ENCODE results near the gene GRB10. TPM values are rescaled to one million over a fixed set of nuclear protein-coding genes. Genes with fewer than 3 reads are reported as not detected.

The GRB10 gene
- polyA plus RNA-seq, 3 donors = 1.3 to 3.1 (median 1.5) TPM

DNA sequence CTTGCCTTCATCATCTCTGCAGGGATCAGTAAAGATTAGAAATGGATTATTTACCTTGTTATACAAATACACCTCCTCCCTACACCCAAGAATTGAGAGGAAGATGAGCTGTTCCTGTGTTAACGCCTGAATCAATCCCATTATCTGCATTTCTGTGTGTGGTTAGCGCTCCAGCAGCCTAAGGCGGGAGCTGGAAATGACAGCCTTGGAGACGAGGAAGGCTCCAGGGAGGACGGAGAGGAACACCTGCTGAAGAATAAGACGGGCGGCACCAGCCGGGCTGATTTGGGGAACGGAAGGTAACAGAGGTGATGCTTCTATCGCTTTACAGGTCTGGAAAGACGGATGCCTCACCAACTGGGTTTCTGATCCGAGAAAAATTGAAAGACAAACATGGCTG, 183.3 kb downstream of the GRB10 start:
- H3K27me3 ChIP-seq (ENCODE audit: control insufficient read depth in 2 of 2, insufficient read depth in 2 of 2, low read length in 2 of 2) = no peaks in the 10 kb centered on the region

DNA sequence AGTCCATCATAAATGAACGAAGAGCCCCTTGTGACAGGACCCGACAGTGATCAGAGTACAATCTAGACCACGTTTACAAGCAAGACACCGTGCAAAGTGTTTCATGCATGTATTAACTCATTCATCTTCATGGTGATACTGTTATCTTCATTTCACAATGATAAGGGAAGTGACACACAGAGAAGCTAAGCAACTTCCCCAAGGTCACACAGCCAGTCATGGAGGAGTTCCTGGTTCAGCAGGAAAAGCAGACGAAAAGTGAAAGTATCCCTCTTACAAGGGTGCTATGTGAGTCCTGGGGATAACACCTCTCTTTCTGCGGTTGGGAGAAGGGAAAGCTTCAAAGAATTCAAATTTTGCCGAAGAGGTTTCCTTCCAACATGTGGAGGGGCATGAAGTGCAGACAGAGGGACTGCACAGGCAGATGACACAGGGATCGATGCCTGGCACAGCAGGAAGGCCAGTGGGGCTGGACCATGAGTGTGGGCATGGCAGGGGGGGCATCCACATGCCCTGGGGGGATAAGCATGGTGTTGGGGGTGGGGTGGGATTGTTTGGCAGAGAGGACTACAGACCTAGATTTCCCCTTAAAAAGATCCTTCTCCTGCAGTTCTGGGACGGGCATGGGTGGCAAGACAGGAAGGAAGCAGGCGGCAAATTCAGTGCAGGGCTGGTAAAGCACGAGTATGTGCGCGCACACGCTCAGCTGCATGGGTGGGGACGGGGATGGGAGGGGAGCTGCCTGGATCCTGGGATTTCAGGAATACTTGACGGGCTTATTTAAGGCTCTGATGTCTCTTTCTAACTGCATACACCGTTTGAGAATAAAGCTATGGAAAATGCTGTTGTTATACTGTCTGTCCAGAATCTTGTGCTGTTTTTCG, 184.0 kb downstream of the GRB10 start:
- H3K27ac ChIP-seq (ENCODE audit: low read depth in 1 of 2, low read length in 2 of 2) = peak overlapping the region in 1 of 2 donors; percentile 52

More for the DNA sequence above, 183.3 kb downstream of the GRB10 start:
- Histone ChIP-seq H2AFZ (ENCODE audit: insufficient read depth, low read depth, low read length, poor library complexity, severe bottlenecking) (no peak overlapping the region), H3K36me3 (replicated peaks in 1 of 2; ENCODE audit: control insufficient read depth in 1 of 2, insufficient read depth in 2 of 2, low read length in 2 of 2) (peaks cover 0 to 5% of the 10 kb centered on the region in 2 donors), H3K4me3 (replicated peaks in 1 of 3; ENCODE audit: low read depth in 2 of 3, low read length in 3 of 3) (no peak overlapping the region), H3K9me3 (replicated peaks in 1 of 2; ENCODE audit: control insufficient read depth in 1 of 2, insufficient read depth in 1 of 2, low read length in 2 of 2) (no peaks in the 10 kb centered on the region), H3K79me2 (ENCODE audit: insufficient read depth, low read length) (no peaks in the 10 kb centered on the region), H3K9ac (ENCODE audit: insufficient read depth, low read length, poor library complexity, severe bottlenecking) (no peak overlapping the region), H4K20me1 (ENCODE audit: insufficient read depth, low read length) (no peaks in the 10 kb centered on the region), H3K4me2 (replicated peaks; ENCODE audit: extremely low read depth, low read length, poor library complexity, severe bottlenecking) (no peak overlapping the region), H3K4me1 (ENCODE audit: control insufficient read depth in 1 of 2, insufficient read depth in 2 of 2, low read length in 2 of 2) (peaks cover 6 to 9% of the 10 kb centered on the region in 2 donors), H3K27ac (ENCODE audit: low read depth in 1 of 2, low read length in 2 of 2) (no peak overlapping the region)
- Mint-ChIP-seq H3K36me3 (peaks cover 8 to 11% of the 10 kb centered on the region in 2 donors), H3K27me3 (ENCODE audit: low read depth in 3 of 3) (peaks cover 1 to 5% (median 4%) of the 10 kb centered on the region in 3 donors), H3K4me1 (peaks cover 12% of the 10 kb centered on the region), H3K4me3 (no peak overlapping the region), H3K9me3 (peaks cover 0 to 1% (median 0%) of the 10 kb centered on the region in 7 donors), H3K27ac (no peak overlapping the region)
- intact Hi-C loops (cut with micrococcal nuclease) = no loop called here
- 96% methylated on average over 12 of the region's 12 CpGs for WGBS (ENCODE audit: insufficient coverage)
- DNase-seq = no peak
- TF ChIP-seq, protein P1, sequence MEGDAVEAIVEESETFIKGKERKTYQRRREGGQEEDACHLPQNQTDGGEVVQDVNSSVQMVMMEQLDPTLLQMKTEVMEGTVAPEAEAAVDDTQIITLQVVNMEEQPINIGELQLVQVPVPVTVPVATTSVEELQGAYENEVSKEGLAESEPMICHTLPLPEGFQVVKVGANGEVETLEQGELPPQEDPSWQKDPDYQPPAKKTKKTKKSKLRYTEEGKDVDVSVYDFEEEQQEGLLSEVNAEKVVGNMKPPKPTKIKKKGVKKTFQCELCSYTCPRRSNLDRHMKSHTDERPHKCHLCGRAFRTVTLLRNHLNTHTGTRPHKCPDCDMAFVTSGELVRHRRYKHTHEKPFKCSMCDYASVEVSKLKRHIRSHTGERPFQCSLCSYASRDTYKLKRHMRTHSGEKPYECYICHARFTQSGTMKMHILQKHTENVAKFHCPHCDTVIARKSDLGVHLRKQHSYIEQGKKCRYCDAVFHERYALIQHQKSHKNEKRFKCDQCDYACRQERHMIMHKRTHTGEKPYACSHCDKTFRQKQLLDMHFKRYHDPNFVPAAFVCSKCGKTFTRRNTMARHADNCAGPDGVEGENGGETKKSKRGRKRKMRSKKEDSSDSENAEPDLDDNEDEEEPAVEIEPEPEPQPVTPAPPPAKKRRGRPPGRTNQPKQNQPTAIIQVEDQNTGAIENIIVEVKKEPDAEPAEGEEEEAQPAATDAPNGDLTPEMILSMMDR (IDR thresholded peaks at IDR 0.05) = no peak

More for the DNA sequence above, 184.0 kb downstream of the GRB10 start:
- H3K36me3 Mint-ChIP-seq = peaks cover 6% of the 10 kb centered on the region in 2 donors
- peaks cover 0 to 1% (median 0%) of the 10 kb centered on the region in 7 donors for H3K9me3 Mint-ChIP-seq
- Histone ChIP-seq H3K79me2 (ENCODE audit: insufficient read depth, low read length) (no peaks in the 10 kb centered on the region), H3K4me3 (replicated peaks in 1 of 3; ENCODE audit: low read depth in 2 of 3, low read length in 3 of 3) (peak overlapping the region in 2 of 3 experiments; percentile 5 to 61), H4K20me1 (ENCODE audit: insufficient read depth, low read length) (no peaks in the 10 kb centered on the region), H2AFZ (ENCODE audit: insufficient read depth, low read depth, low read length, poor library complexity, severe bottlenecking) (peak overlapping the region; percentile 77), H3K9me3 (replicated peaks in 1 of 2; ENCODE audit: control insufficient read depth in 1 of 2, insufficient read depth in 1 of 2, low read length in 2 of 2) (no peaks in the 10 kb centered on the region), H3K27me3 (ENCODE audit: control insufficient read depth in 2 of 2, insufficient read depth in 2 of 2, low read length in 2 of 2) (no peaks in the 10 kb centered on the region), H3K4me2 (replicated peaks; ENCODE audit: extremely low read depth, low read length, poor library complexity, severe bottlenecking) (peak overlapping the region; percentile 38), H3K36me3 (replicated peaks in 1 of 2; ENCODE audit: control insufficient read depth in 1 of 2, insufficient read depth in 2 of 2, low read length in 2 of 2) (peaks cover 0 to 1% of the 10 kb centered on the region in 2 donors), H3K4me1 (ENCODE audit: control insufficient read depth in 1 of 2, insufficient read depth in 2 of 2, low read length in 2 of 2) (peaks cover 6 to 9% of the 10 kb centered on the region in 2 donors), H3K9ac (ENCODE audit: insufficient read depth, low read length, poor library complexity, severe bottlenecking) (peak overlapping the region; percentile 33)
- WGBS (ENCODE audit: insufficient coverage) = 98% methylated on average over 6 of the region's 18 CpGs
- peak overlapping the region; percentile 43 to 79 for H3K4me3 Mint-ChIP-seq
- TF ChIP-seq, protein P1 (IDR thresholded peaks at IDR 0.05) = no peak
- peaks cover 1 to 5% (median 4%) of the 10 kb centered on the region in 3 donors for H3K27me3 Mint-ChIP-seq (ENCODE audit: low read depth in 3 of 3)
- H3K27ac Mint-ChIP-seq = peak overlapping the region in 5 of 7 donors; percentile 54 to 76 (median 70)
- DNase-seq = peak; percentile 8 to 40 (median 14)
- intact Hi-C loops (cut with micrococcal nuclease) = no loop called here
- H3K4me1 Mint-ChIP-seq = peaks cover 12% of the 10 kb centered on the region

All from CD14-positive monocyte (primary cell).